Glutamatergic neuron (in vitro differentiated cells): ENCODE measurements around the gene ZNF211. TPM values are rescaled to one million over a fixed set of nuclear protein-coding genes. Genes with fewer than 3 reads are reported as not detected.

Source experiments
- DNase-seq: peaks from one replicate; pipeline ENCODE4 v3.0.0; 2022
- H3K27ac Mint-ChIP-seq: one replicate; pipeline ENCODE4 v1.8.0; 2020; ENCODE audit warnings: mild to moderate bottlenecking, mixed read lengths, inconsistent platforms; ENCODE audit not compliant: unreplicated experiment
- H3K27me3 Mint-ChIP-seq: one replicate; pipeline ENCODE4 v1.8.0; 2020; ENCODE audit warnings: mild to moderate bottlenecking, moderate library complexity, mixed read lengths, inconsistent platforms; ENCODE audit not compliant: unreplicated experiment
- H3K36me3 Mint-ChIP-seq: one replicate; pipeline ENCODE4 v1.8.0; 2020; ENCODE audit warnings: mild to moderate bottlenecking, mixed read lengths, inconsistent platforms; ENCODE audit not compliant: unreplicated experiment
- H3K4me1 Mint-ChIP-seq: one replicate; pipeline ENCODE4 v1.8.0; 2020; ENCODE audit warnings: mild to moderate bottlenecking, low read depth, mixed read lengths, inconsistent platforms; ENCODE audit not compliant: unreplicated experiment
- H3K4me3 Mint-ChIP-seq: one replicate; pipeline ENCODE4 v1.8.0; 2020; ENCODE audit warnings: mild to moderate bottlenecking, mixed read lengths, inconsistent platforms; ENCODE audit not compliant: unreplicated experiment
- H3K9me3 Mint-ChIP-seq: one replicate; pipeline ENCODE4 v1.8.0; 2020; ENCODE audit warnings: mild to moderate bottlenecking, moderate library complexity, mixed read lengths, inconsistent platforms; ENCODE audit not compliant: unreplicated experiment
- total RNA-seq: library from RNA; stranded (reverse); fragmentation: NEBNext Ultra II Directional; extraction: Animal tissue kit (Norgen Biotek cat#: 25700); gene quantifications from one replicate; pipeline ENCODE4 v1.2.1, GENCODE V29; 2021; ENCODE audit not compliant: unreplicated experiment
- TF ChIP-seq, protein P1 (sequence below): fragments of 200-600 bp; sonication (generic); IDR thresholded peaks from one replicate; pipeline ENCODE4 v1.5.0; 2021; ENCODE audit not compliant: partially characterized antibody, unreplicated experiment

ZNF211 gene
- total RNA-seq, 1 donor from 2014 or later = 29.5 TPM

- TF ChIP-seq, protein P1, sequence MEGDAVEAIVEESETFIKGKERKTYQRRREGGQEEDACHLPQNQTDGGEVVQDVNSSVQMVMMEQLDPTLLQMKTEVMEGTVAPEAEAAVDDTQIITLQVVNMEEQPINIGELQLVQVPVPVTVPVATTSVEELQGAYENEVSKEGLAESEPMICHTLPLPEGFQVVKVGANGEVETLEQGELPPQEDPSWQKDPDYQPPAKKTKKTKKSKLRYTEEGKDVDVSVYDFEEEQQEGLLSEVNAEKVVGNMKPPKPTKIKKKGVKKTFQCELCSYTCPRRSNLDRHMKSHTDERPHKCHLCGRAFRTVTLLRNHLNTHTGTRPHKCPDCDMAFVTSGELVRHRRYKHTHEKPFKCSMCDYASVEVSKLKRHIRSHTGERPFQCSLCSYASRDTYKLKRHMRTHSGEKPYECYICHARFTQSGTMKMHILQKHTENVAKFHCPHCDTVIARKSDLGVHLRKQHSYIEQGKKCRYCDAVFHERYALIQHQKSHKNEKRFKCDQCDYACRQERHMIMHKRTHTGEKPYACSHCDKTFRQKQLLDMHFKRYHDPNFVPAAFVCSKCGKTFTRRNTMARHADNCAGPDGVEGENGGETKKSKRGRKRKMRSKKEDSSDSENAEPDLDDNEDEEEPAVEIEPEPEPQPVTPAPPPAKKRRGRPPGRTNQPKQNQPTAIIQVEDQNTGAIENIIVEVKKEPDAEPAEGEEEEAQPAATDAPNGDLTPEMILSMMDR = no peak
- peaks cover 10% of the 10 kb centered on the region for H3K9me3 Mint-ChIP-seq
- H3K4me3 Mint-ChIP-seq = peak within 1 kb of the TSS; percentile 84
- peak; percentile 95 for DNase-seq
- H3K36me3 Mint-ChIP-seq = peaks cover 21% of the 10 kb centered on the region
- peak within 1 kb of the TSS; percentile 31 for H3K27ac Mint-ChIP-seq
- H3K4me1 Mint-ChIP-seq = peaks cover 4% of the 10 kb centered on the region
- H3K27me3 Mint-ChIP-seq = peaks cover 7% of the 10 kb centered on the region
These were observed 33.1 kb upstream of the ZNF211 start, which contains the start of gene ZNF530 for GRCh38 chr19:57599761-57600383. TSS of gene ZNF530 (plus strand) at chr19:57599885. CDS start at chr19:57604346, 4,461 bp downstream.

GRCh38 chr19:57606931-57607330 is 26.0 kb upstream of the ZNF211 start:
- DNase-seq = no peak
- TF ChIP-seq, protein P1 = no peak
- Mint-ChIP-seq H3K27ac (no peak overlapping the region), H3K9me3 (peaks cover 1% of the 10 kb centered on the region), H3K27me3 (peaks cover 3% of the 10 kb centered on the region), H3K36me3 (peaks cover 19% of the 10 kb centered on the region), H3K4me3 (no peak overlapping the region), H3K4me1 (peaks cover 6% of the 10 kb centered on the region)

DNA sequence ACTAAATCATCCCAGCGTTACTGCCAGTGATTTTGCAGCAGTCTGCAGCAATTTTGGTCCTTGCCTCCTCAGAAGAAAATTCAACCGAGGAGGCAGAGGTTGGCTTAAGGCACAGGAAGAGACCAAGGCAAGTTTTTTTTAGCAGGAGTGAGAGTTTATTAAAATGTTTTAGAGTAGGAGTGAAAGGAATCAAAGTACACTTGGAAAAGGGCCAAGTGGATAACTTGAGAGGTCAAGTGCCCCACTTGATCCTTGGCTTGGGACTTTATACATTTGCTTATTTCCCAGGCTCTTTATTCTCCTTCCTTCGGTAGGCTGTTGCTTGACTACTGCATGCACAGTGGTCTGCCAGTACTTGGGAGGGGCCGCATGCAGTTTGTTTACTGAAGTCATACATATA is 21.9 kb upstream of the ZNF211 start:
- Mint-ChIP-seq H3K9me3 (peaks cover 18% of the 10 kb centered on the region), H3K4me3 (no peak overlapping the region), H3K27me3 (peaks cover 6% of the 10 kb centered on the region), H3K4me1 (peaks cover 11% of the 10 kb centered on the region), H3K36me3 (peaks cover 17% of the 10 kb centered on the region), H3K27ac (peak overlapping the region; percentile 78)
- TF ChIP-seq, protein P1 = no peak
- DNase-seq = no peak

GRCh38 chr19:57613941-57614743 is 18.8 kb upstream of the ZNF211 start, which contains the start of gene ZNF134:
TSS of gene ZNF134 (plus strand) at chr19:57614242. CDS start at chr19:57619469, 5,227 bp downstream.
- H3K4me3 Mint-ChIP-seq = peak within 1 kb of the TSS; percentile 98
- TF ChIP-seq, protein P1 = no peak
- peaks cover 6% of the 10 kb centered on the region for H3K27me3 Mint-ChIP-seq
- peak; percentile 94 for DNase-seq
- H3K36me3 Mint-ChIP-seq = peaks cover 42% of the 10 kb centered on the region
- H3K27ac Mint-ChIP-seq = peak within 1 kb of the TSS; percentile 92
- H3K4me1 Mint-ChIP-seq = peaks cover 11% of the 10 kb centered on the region
- peaks cover 37% of the 10 kb centered on the region for H3K9me3 Mint-ChIP-seq

DNA sequence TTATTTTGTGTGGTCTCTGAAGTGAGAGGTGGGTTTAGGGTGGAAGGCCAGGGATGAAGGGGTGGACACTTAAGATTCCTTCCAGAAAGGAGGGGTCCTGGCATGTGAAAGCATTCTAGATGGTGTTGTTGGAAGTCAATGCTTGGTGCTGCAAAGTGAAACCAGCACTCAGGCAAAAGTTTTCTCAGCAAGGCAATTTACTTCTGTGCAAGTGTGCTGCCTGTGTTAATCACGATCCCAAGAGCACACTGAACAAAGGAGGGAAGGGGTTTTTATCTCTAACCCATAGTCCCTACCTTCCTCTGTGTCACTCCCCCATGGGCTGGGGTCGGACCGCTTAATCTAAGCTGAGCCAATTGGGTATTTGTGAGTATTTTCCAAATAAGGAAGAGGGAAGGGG is 17.6 kb upstream of the ZNF211 start:
- no peak for DNase-seq
- Mint-ChIP-seq H3K4me1 (peaks cover 10% of the 10 kb centered on the region), H3K36me3 (peaks cover 54% of the 10 kb centered on the region), H3K9me3 (peaks cover 48% of the 10 kb centered on the region), H3K27me3 (peaks cover 6% of the 10 kb centered on the region), H3K27ac (peak overlapping the region; percentile 92), H3K4me3 (peak overlapping the region; percentile 98)
- TF ChIP-seq, protein P1 = no peak
